ENCODE measurements around the gene NKTR. TPM values are rescaled to one million over a fixed set of nuclear protein-coding genes. Genes with fewer than 3 reads are reported as not detected.

NKTR gene
- total and polyA plus RNA-seq, 9 of the 15 experiments (the other 6 are each of a cell fraction or from before 2014, with no cell fraction given) = 19.7 to 123 (median 92.6) TPM

DNA sequence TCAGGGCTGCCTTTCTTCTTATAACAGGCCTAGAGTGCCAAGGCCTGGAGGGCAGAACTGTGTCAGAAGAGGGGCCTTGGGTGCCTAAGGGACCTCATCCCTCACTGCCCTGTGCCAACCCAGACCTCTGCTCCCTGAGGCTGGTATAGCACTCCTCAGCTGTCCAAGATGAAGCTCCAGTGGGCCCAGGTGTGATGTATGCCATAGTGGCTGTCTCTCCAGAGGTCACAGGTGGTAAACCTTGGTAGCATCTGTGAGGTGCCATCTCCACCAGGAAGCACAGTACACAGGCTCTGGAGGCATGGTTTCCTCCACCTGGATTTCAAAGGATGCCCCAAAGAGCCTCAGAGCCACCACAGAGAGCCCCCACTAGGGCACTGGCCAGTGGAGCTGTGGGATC, 72.6 kb downstream of the NKTR start:
- intact Hi-C loops (cut with micrococcal nuclease) = no loop called here
- H3K4me1 ChIP-seq (replicated peaks in 1 of 2; ENCODE audit: control insufficient read depth in 2 of 2, insufficient read depth in 2 of 2, low read length in 2 of 2) = no peaks in the 10 kb centered on the region
- CTCF ChIA-PET (ENCODE audit: low intra/inter-chr PET ratio) = no interaction called here
- no TSS peak for BruUV-seq (replicated peaks)
- H4K20me1 ChIP-seq (replicated peaks; ENCODE audit: control insufficient read depth, insufficient read depth, low read length) = no peaks in the 10 kb centered on the region
- no peaks in the 10 kb centered on the region for H3K79me2 ChIP-seq (ENCODE audit: control insufficient read depth, insufficient read depth, low read length)
- POLR2A ChIA-PET = no interaction called here
- ATAC-seq (no peak), FAIRE-seq (no peak), DNase-seq (ENCODE audit: extremely low read depth in 1 of 4, low spot score in 3 of 4) (no peak)
- TF ChIP-seq ZNF785 (CRISPR knock-in tag; IDR thresholded peaks at IDR 0.05) (no peak), HCFC1 (IDR thresholded peaks at IDR 0.05; ENCODE audit: low read depth, low read length) (no peak), XRCC5 (IDR thresholded peaks at IDR 0.05; ENCODE audit: low read depth, low read length) (no peak), HSF4 (CRISPR knock-in tag; IDR thresholded peaks at IDR 0.05; ENCODE audit: borderline replicate concordance) (no peak)
- no peaks in the 10 kb centered on the region for H3K9me3 ChIP-seq (replicated peaks; ENCODE audit: control insufficient read depth, insufficient read depth, low read depth, low read length)
- H3K9me1 ChIP-seq (ENCODE audit: control insufficient read depth, insufficient read depth, low read length) = no peaks in the 10 kb centered on the region
- no peak overlapping the region for H3K4me2 ChIP-seq (ENCODE audit: insufficient read depth, low read length)
- no peak overlapping the region for H2AFZ ChIP-seq (ENCODE audit: low read depth, low read length)
- in situ Hi-C loops (cut with MboI) = no loop called here
- no peak overlapping the region for H3K4me3 ChIP-seq
- no peak overlapping the region for H3K9ac ChIP-seq (ENCODE audit: insufficient read depth in 1 of 2, low read depth in 2 of 2, low read length in 2 of 2)
- H3K27me3 ChIP-seq (ENCODE audit: control insufficient read depth in 2 of 2, insufficient read depth in 2 of 2, low read length in 2 of 2) = peaks cover 11 to 31% of the 10 kb centered on the region in 2 experiments; a peak in 4 of 5 replicates
- no peaks in the 10 kb centered on the region for H3K36me3 ChIP-seq (ENCODE audit: control insufficient read depth, insufficient read depth, low read length)
- H3K27ac ChIP-seq (ENCODE audit: extremely low read depth, low read depth, low read length) = no peak overlapping the region

DNA sequence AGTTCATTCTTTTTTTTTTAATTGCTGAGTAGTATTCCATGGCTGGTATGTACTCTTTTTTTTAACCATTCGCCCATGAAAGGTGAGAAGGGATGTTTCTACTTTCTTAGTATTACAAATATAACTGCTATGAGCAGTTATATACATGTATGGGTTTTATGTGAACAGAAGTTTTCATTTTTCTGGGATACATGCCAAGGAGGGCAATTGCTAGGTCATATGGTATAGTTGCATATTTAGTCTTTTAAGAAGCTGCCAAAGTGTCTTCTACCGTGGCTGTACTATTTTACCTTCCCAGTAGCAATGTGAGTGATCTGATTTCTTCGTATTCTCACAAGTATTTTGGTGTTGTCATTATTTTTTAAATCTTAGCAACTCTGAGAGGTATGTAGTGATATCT, 73.7 kb downstream of the NKTR start:
- 2% methylated on average over 3 of the region's 3 CpGs for WGBS (ENCODE audit: insufficient coverage, low coverage, missing lambda C conversion rate)
- TF ChIP-seq HEY1 (CRISPR knock-in tag; IDR thresholded peaks at IDR 0.05; ENCODE audit: borderline replicate concordance) (no peak), JUND (IDR thresholded peaks at IDR 0.05; ENCODE audit: borderline replicate concordance, low read depth, low read length) (no peak), JUND (tag; IDR thresholded peaks at IDR 0.05; ENCODE audit: borderline replicate concordance, low read depth, low read length) (no peak), XRCC5 (IDR thresholded peaks at IDR 0.05; ENCODE audit: low read depth, low read length) (no peak), EGR1 (conservative IDR thresholded peaks at IDR 0.05) (no peak), SNRNP70 (optimal IDR thresholded peaks at IDR 0.05; ENCODE audit: low read depth, low read length) (no peak), ZNF785 (CRISPR knock-in tag; IDR thresholded peaks at IDR 0.05) (no peak)
- Histone ChIP-seq H3K9ac (ENCODE audit: insufficient read depth in 1 of 2, low read depth in 2 of 2, low read length in 2 of 2) (no peak overlapping the region), H3K9me3 (replicated peaks; ENCODE audit: control insufficient read depth, insufficient read depth, low read depth, low read length) (no peaks in the 10 kb centered on the region), H3K36me3 (ENCODE audit: control insufficient read depth, insufficient read depth, low read length) (no peaks in the 10 kb centered on the region), H3K9me1 (ENCODE audit: control insufficient read depth, insufficient read depth, low read length) (no peaks in the 10 kb centered on the region), H3K4me1 (replicated peaks in 1 of 2; ENCODE audit: control insufficient read depth in 2 of 2, insufficient read depth in 2 of 2, low read length in 2 of 2) (no peaks in the 10 kb centered on the region), H3K27ac (ENCODE audit: extremely low read depth, low read depth, low read length) (no peak overlapping the region), H3K4me3 (no peak overlapping the region), H3K4me2 (ENCODE audit: insufficient read depth, low read length) (no peak overlapping the region), H3K79me2 (ENCODE audit: control insufficient read depth, insufficient read depth, low read length) (no peaks in the 10 kb centered on the region), H3K27me3 (ENCODE audit: control insufficient read depth in 2 of 2, insufficient read depth in 2 of 2, low read length in 2 of 2) (peaks cover 11 to 29% of the 10 kb centered on the region in 2 experiments; a peak in 4 of 5 replicates), H4K20me1 (replicated peaks; ENCODE audit: control insufficient read depth, insufficient read depth, low read length) (no peaks in the 10 kb centered on the region), H2AFZ (ENCODE audit: low read depth, low read length) (no peak overlapping the region)
- FAIRE-seq (no peak), DNase-seq (ENCODE audit: extremely low read depth in 1 of 4, low spot score in 3 of 4) (no peak), ATAC-seq (no peak)
- BruUV-seq (replicated peaks) = no TSS peak
- in situ Hi-C loops (cut with MboI) = no loop called here
- intact Hi-C loops (cut with micrococcal nuclease) = no loop called here
- CTCF ChIA-PET (ENCODE audit: low intra/inter-chr PET ratio) = interaction anchor here (0.6 kb wide), 1 partner anchor 58 kb away, joined by 3 read pairs; no protein-coding TSS in a partner anchor
- POLR2A ChIA-PET = interaction anchor here (0.6 kb wide), 1 partner anchor 137 kb away, joined by 3 read pairs; no protein-coding TSS in a partner anchor

All from K562 (cell line).